ENCODE results near the gene RAD21L1. TPM values are rescaled to one million over a fixed set of nuclear protein-coding genes. Genes with fewer than 3 reads are reported as not detected.

The RAD21L1 gene
- total and polyA plus RNA-seq, 4 donors: not detected

GRCh38 chr20:1188347-1188746, 37.5 kb upstream of the RAD21L1 start:
- no peak for DNase-seq (ENCODE audit: low spot score)
- Histone ChIP-seq H3K9me3 (ENCODE audit: control insufficient read depth in 4 of 4, low read length in 3 of 4) (no peaks in the 10 kb centered on the region), H3K27me3 (ENCODE audit: control insufficient read depth in 4 of 4, insufficient read depth in 4 of 4, low read length in 3 of 4) (no peaks in the 10 kb centered on the region), H3K4me3 (ENCODE audit: low read depth in 1 of 3, low read length in 3 of 3) (no peak overlapping the region), H3K36me3 (ENCODE audit: control insufficient read depth in 4 of 4, insufficient read depth in 3 of 4, low read depth in 1 of 4, low read length in 3 of 4) (no peaks in the 10 kb centered on the region), H3K4me1 (ENCODE audit: control insufficient read depth in 4 of 4, insufficient read depth in 4 of 4, low read length in 3 of 4) (peaks cover 12 to 35% (median 29%) of the 10 kb centered on the region in 4 donors), H3K27ac (ENCODE audit: low read depth in 1 of 2, low read length in 2 of 2) (peak overlapping the region in 1 of 2 donors; percentile 46), H3K9ac (ENCODE audit: low read depth in 1 of 2, low read length in 2 of 2) (no peak overlapping the region)
- TF ChIP-seq ZBTB33 (IDR thresholded peaks at IDR 0.05) (no peak), RAD21 (IDR thresholded peaks at IDR 0.05) (no peak), EGR1 (IDR thresholded peaks at IDR 0.05; ENCODE audit: low read depth in 2 of 2) (no peak), FOXA2 (IDR thresholded peaks at IDR 0.05) (no peak), RXRA (IDR thresholded peaks at IDR 0.05) (no peak), ATF3 (IDR thresholded peaks at IDR 0.05) (no peak), REST (IDR thresholded peaks at IDR 0.05) (no peak), FOXA1 (IDR thresholded peaks at IDR 0.05) (no peak), JUND (IDR thresholded peaks at IDR 0.05) (no peak)
- 98% methylated on average over 1 of the region's 1 CpG for WGBS

- 81% methylated on average over 1 of the region's 1 CpG for WGBS
- H3K27ac ChIP-seq (ENCODE audit: low read depth in 1 of 2, low read length in 2 of 2): no peak overlapping the region
- TF ChIP-seq RAD21 (IDR thresholded peaks at IDR 0.05) (no peak), ZBTB33 (IDR thresholded peaks at IDR 0.05) (no peak), HNF4G (IDR thresholded peaks at IDR 0.05) (no peak), SP1 (IDR thresholded peaks at IDR 0.05) (no peak), NR2F2 (IDR thresholded peaks at IDR 0.05) (no peak), CTCF (IDR thresholded peaks at IDR 0.05; ENCODE audit: low read depth, low read length, missing input control) (no peak)
Measured at GRCh38 chr20:1189827-1190226, 36.0 kb upstream of the RAD21L1 start.

More at GRCh38 chr20:1189827-1190226, 36.0 kb upstream of the RAD21L1 start:
- no peaks in the 10 kb centered on the region for H3K9me3 ChIP-seq (ENCODE audit: control insufficient read depth in 4 of 4, low read length in 3 of 4)
- H3K36me3 ChIP-seq (ENCODE audit: control insufficient read depth in 4 of 4, insufficient read depth in 3 of 4, low read depth in 1 of 4, low read length in 3 of 4): no peaks in the 10 kb centered on the region
- DNase-seq (ENCODE audit: low spot score): no peak
- H3K9ac ChIP-seq (ENCODE audit: low read depth in 1 of 2, low read length in 2 of 2): no peak overlapping the region
- H3K27me3 ChIP-seq (ENCODE audit: control insufficient read depth in 4 of 4, insufficient read depth in 4 of 4, low read length in 3 of 4): no peaks in the 10 kb centered on the region
- H3K4me1 ChIP-seq (ENCODE audit: control insufficient read depth in 4 of 4, insufficient read depth in 4 of 4, low read length in 3 of 4): peaks cover 14 to 33% (median 30%) of the 10 kb centered on the region in 4 donors
- no peak overlapping the region for H3K4me3 ChIP-seq (ENCODE audit: low read depth in 1 of 3, low read length in 3 of 3)

Data from liver (tissue), 9 donors.